Hematopoietic multipotent progenitor cell treated with erythropoietin and hydrocortisone succinate and interleukin-3 and kit ligand, for 6 days (in vitro differentiated cells): ENCODE data around the gene PDLIM5.
"Not testable (repeated sequence)": the region's sequence is repeated elsewhere in the genome, so short reads cannot be mapped to it uniquely, and the experiment has no call there.

Experiments used
- DNase-seq: peaks from one replicate; pipeline ENCODE4 v3.0.0-alpha.2; 2015

PDLIM5 gene

GRCh38 chr4:94504545-94504944 lies 52.8 kb downstream of the PDLIM5 start:
- no peak for DNase-seq

GRCh38 chr4:94506822-94507221 lies 55.1 kb downstream of the PDLIM5 start:
- no peak for DNase-seq

GRCh38 chr4:94507281-94507680 lies 55.5 kb downstream of the PDLIM5 start:
- no peak for DNase-seq

GRCh38 chr4:94507708-94508107 lies 56.0 kb downstream of the PDLIM5 start:
- no peak for DNase-seq

GRCh38 chr4:94508296-94508695 lies 56.6 kb downstream of the PDLIM5 start:
- DNase-seq = no peak

GRCh38 chr4:94508806-94509205 lies 57.1 kb downstream of the PDLIM5 start:
- DNase-seq = no peak

GRCh38 chr4:94511591-94511990 lies 59.8 kb downstream of the PDLIM5 start:
- no peak for DNase-seq

GRCh38 chr4:94513532-94513931 lies 61.8 kb downstream of the PDLIM5 start:
- not testable (repeated sequence) for DNase-seq

- DNase-seq = no peak
Measured at GRCh38 chr4:94515365-94515764, 63.6 kb downstream of the PDLIM5 start.

- no peak for DNase-seq
Measured at GRCh38 chr4:94516067-94516466, 64.3 kb downstream of the PDLIM5 start.

- DNase-seq = no peak
Measured at GRCh38 chr4:94516999-94517398, 65.3 kb downstream of the PDLIM5 start.

- DNase-seq = no peak
Measured at GRCh38 chr4:94517492-94517891, 65.8 kb downstream of the PDLIM5 start.

- peak; percentile 15 for DNase-seq
Measured at GRCh38 chr4:94519019-94519418, 67.3 kb downstream of the PDLIM5 start.

GRCh38 chr4:94519925-94520789 lies 68.4 kb downstream of the PDLIM5 start:
- DNase-seq = peak; percentile 23

- no peak for DNase-seq
Measured at GRCh38 chr4:94523033-94523580, 71.4 kb downstream of the PDLIM5 start.

- DNase-seq = no peak
Measured at GRCh38 chr4:94523617-94524016, 71.9 kb downstream of the PDLIM5 start.

GRCh38 chr4:94525993-94526728 lies 74.4 kb downstream of the PDLIM5 start:
- no peak for DNase-seq

- no peak for DNase-seq
Measured at GRCh38 chr4:94527556-94528233, 76.0 kb downstream of the PDLIM5 start.

GRCh38 chr4:94528792-94529451 lies 77.2 kb downstream of the PDLIM5 start:
- no peak for DNase-seq

- no peak for DNase-seq
Measured at GRCh38 chr4:94530073-94530472, 78.3 kb downstream of the PDLIM5 start.

- peak; percentile 65 for DNase-seq
Measured at GRCh38 chr4:94531991-94532789, 80.4 kb downstream of the PDLIM5 start.
